ENCODE results near the gene PALB2.
"Not testable (repeated sequence)": the region's sequence is repeated elsewhere in the genome, so short reads cannot be mapped to it uniquely, and the experiment has no call there.

Gene PALB2

GRCh38 chr16:23594186-23594585, 46.9 kb downstream of the PALB2 start:
- DNase-seq (ENCODE audit: extremely low read depth, low read depth): no peak
- no peak for TF ChIP-seq CTCF (IDR thresholded peaks at IDR 0.05; ENCODE audit: low read depth, low read length)

- no peak for TF ChIP-seq CTCF (IDR thresholded peaks at IDR 0.05; ENCODE audit: low read depth, low read length)
- DNase-seq (ENCODE audit: extremely low read depth, low read depth): no peak
These were observed 50.9 kb downstream of the PALB2 start for GRCh38 chr16:23590181-23590580.

GRCh38 chr16:23587726-23588125, 53.4 kb downstream of the PALB2 start:
- peak; percentile 12 for DNase-seq (ENCODE audit: extremely low read depth, low read depth)
- TF ChIP-seq CTCF (IDR thresholded peaks at IDR 0.05; ENCODE audit: low read depth, low read length): no peak

GRCh38 chr16:23584186-23585076, 56.7 kb downstream of the PALB2 start:
- no peak for TF ChIP-seq CTCF (IDR thresholded peaks at IDR 0.05; ENCODE audit: low read depth, low read length)
- DNase-seq (ENCODE audit: extremely low read depth, low read depth): no peak

- not testable (repeated sequence) for DNase-seq (ENCODE audit: extremely low read depth, low read depth)
These were observed 57.8 kb downstream of the PALB2 start for GRCh38 chr16:23583271-23583670.

- TF ChIP-seq CTCF (IDR thresholded peaks at IDR 0.05; ENCODE audit: low read depth, low read length): no peak
- DNase-seq (ENCODE audit: extremely low read depth, low read depth): no peak
These were observed 59.3 kb downstream of the PALB2 start for GRCh38 chr16:23581764-23582163.

- no peak for TF ChIP-seq CTCF (IDR thresholded peaks at IDR 0.05; ENCODE audit: low read depth, low read length)
- DNase-seq (ENCODE audit: extremely low read depth, low read depth): no peak
These were observed 60.7 kb downstream of the PALB2 start for GRCh38 chr16:23580391-23580790.

GRCh38 chr16:23579371-23579770, 61.7 kb downstream of the PALB2 start:
- no peak for TF ChIP-seq CTCF (IDR thresholded peaks at IDR 0.05; ENCODE audit: low read depth, low read length)
- no peak for DNase-seq (ENCODE audit: extremely low read depth, low read depth)

All from AG09319 (cell line).